BJ (cell line): Measurements from ENCODE around the gene CDHR4. TPM values are rescaled to one million over a fixed set of nuclear protein-coding genes. Genes with fewer than 3 reads are reported as not detected.
A peak's percentile ranks its signal among the peaks of the same experiment; 100 is the strongest.

Experiments
- CTCF ChIA-PET: fragments of 350-600 bp; formaldehyde crosslinking; extraction: SDS; loops from one replicate; lab custom pipeline; 2021; ENCODE audit warnings: antibody characterized with exemption, inconsistent platforms; lab: Yijun Ruan, JAX
- POLR2A ChIA-PET: fragments of 300-600 bp; sonication (Branson Sonifier 250); formaldehyde crosslinking; extraction: SDS; loops from one replicate; lab custom pipeline; 2021; ENCODE audit warnings: antibody characterized with exemption; lab: Charles Lee
- DNase-seq: peaks from one replicate; pipeline ENCODE4 v3.0.0-alpha.2; 2011; ENCODE audit warnings: low read depth
- H3K27me3 ChIP-seq: 2 replicates; pipeline ENCODE4 v1.6.0; 2011; ENCODE audit warnings: low read length; ENCODE audit not compliant: control insufficient read depth, insufficient read depth
- H3K36me3 ChIP-seq: 2 replicates; pipeline ENCODE4 v1.5.1; 2011; ENCODE audit warnings: low read length; ENCODE audit not compliant: control insufficient read depth, insufficient read depth
- H3K4me3 ChIP-seq: 2 replicates; pipeline ENCODE4 v1.5.1; 2011; ENCODE audit warnings: low read depth, mild to moderate bottlenecking, control low read depth, low read length
- polyA plus RNA-seq: library from polyadenylated mRNA; depleted of rRNA; stranded (reverse); fragments of >200 nt; gene quantifications from 2 replicates; pipeline ENCODE4 v1.2.3, GENCODE V29; 2011
- TF ChIP-seq, protein P1 (sequence below): IDR thresholded peaks from 2 replicates; pipeline ENCODE4 v1.5.1; 2011; ENCODE audit warnings: low read depth, mild to moderate bottlenecking, control low read depth, inconsistent platforms, low read length, moderate library complexity; ENCODE audit not compliant: insufficient read depth

The CDHR4 gene
- polyA plus RNA-seq, 1 experiment: not detected

DNA sequence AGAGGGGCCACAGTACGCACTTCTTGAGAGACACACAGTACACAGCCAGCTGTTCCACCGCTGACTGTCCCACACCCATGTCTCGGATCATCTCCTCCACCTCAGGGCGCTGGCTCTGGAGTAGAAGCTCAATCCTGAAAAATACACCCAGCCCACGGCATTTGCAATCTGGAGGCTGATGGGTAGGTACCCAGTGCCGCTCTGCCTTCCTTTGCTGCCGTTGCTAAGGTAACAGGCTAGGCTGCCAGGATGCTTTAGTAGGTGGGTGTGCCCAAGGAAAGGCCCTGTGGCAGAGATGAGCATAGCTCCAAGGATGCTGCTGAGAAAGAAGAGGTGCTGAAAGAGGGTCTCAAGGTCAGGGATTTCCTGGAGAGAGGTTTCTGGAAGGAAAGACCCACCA lies 42.1 kb upstream of the CDHR4 start:
- DNase-seq: no peak
- ChIA-PET POLR2A (no interaction called here), CTCF (interaction anchor here (0.7 to 12.2 kb wide), 6 partner anchors 10 to 64 kb away, joined by 3 to 287 read pairs (median 6); partner anchors contain the start of genes CDHR4 and INKA1)
- Histone ChIP-seq H3K27me3 (no peaks in the 10 kb centered on the region), H3K4me3 (no peak overlapping the region), H3K36me3 (no peaks in the 10 kb centered on the region; the same call in 1 of the 2 replicates)
- TF ChIP-seq, protein P1, sequence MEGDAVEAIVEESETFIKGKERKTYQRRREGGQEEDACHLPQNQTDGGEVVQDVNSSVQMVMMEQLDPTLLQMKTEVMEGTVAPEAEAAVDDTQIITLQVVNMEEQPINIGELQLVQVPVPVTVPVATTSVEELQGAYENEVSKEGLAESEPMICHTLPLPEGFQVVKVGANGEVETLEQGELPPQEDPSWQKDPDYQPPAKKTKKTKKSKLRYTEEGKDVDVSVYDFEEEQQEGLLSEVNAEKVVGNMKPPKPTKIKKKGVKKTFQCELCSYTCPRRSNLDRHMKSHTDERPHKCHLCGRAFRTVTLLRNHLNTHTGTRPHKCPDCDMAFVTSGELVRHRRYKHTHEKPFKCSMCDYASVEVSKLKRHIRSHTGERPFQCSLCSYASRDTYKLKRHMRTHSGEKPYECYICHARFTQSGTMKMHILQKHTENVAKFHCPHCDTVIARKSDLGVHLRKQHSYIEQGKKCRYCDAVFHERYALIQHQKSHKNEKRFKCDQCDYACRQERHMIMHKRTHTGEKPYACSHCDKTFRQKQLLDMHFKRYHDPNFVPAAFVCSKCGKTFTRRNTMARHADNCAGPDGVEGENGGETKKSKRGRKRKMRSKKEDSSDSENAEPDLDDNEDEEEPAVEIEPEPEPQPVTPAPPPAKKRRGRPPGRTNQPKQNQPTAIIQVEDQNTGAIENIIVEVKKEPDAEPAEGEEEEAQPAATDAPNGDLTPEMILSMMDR: no peak

DNA sequence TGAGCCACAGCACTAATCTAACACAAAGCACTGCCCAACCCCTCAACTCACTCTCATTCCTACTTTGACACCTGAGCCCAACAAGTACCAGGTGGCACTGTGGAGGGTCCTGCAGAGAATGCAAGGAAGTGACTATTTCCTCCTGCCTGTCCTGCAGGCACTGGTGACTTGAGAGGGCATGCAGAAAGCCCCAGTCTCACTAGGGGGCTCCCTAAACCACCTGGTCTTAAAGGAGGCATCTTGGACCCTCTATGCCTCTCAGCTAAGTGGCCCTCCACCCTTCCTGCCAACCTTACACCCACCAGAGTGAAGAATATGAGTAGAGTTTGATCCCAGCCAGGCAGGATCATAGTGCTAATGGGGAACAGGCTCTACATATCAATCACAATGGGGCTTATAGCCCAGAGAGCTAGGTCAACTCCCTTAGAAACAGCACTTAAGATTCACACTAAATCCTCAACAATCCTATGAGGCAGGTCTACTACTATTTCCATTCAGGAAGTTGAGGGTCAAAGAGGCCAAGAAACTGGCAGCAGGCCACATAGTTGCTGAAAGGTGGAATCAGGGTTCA lies 41.5 kb upstream of the CDHR4 start:
- ChIA-PET POLR2A (no interaction called here), CTCF (interaction anchor here (0.7 to 12.2 kb wide), 10 partner anchors 8 to 139 kb away, joined by 3 to 287 read pairs (median 6); partner anchors contain the start of genes CAMKV, CDHR4 and INKA1)
- Histone ChIP-seq H3K36me3 (no peaks in the 10 kb centered on the region; the same call in none of the 2 replicates), H3K27me3 (no peaks in the 10 kb centered on the region), H3K4me3 (no peak overlapping the region)
- TF ChIP-seq, protein P1: peak; percentile 47; the same call in 1 of the 2 replicates
- DNase-seq: no peak

DNA sequence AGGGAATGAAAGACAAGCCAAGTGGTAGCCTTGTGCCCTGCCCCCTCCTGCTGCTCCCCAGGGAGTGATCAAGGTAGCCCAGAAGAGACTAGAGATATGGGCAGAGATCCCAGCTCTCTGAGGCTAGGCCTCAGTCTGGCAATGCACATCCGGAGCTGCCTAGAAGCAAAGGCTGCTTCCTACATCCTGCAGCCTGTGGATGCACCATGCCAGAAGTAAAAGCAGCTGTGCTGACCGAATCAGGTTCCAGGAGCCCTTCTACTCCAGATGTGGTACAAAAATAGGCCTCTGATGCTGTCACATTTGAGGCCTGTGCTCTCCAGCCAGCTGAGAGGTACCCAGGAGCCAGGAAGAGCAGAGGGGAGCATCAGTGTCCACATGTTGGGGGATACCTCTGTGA lies 40.7 kb upstream of the CDHR4 start:
- H3K27me3 ChIP-seq: no peaks in the 10 kb centered on the region
- no peaks in the 10 kb centered on the region; the same call in none of the 2 replicates for H3K36me3 ChIP-seq
- CTCF ChIA-PET: interaction anchor here (0.7 to 12.2 kb wide), 12 partner anchors 9 to 301 kb away, joined by 3 to 287 read pairs (median 10); partner anchors contain the start of genes CAMKV, CDHR4, INKA1 and UBA7
- DNase-seq: no peak
- POLR2A ChIA-PET: no interaction called here
- TF ChIP-seq, protein P1: no peak
- H3K4me3 ChIP-seq: no peak overlapping the region

DNA sequence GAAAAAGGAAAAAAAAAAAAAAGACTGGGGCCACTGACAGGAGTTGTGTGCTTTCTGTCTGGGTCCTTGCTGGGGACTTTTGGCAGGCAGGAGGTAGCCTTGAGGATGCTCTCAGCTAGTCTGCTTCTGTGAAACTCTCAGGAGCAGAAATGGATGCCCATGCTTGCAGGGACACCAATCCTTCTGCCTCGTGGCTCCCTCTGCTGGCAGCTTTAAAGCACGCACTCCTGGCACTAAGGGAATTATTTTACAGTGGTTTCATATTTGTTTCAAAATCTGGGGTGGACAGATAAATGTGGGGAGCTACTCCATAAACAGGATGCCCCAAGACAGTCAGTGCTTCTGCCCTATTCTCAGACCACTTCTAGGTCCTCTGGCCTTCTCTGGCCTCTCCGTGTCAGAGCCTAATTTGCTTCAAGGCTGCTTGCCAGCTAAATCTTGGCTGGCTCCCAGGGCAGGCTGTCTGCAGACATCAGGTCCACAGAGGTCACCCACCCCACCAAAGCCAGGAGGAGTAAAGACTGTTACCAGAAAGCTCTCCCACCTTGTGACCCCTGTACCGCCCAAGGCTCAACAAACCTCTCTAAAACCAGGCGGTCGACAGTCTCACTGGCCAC lies 39.6 kb upstream of the CDHR4 start:
- CTCF ChIA-PET: interaction anchor here (0.7 to 12.2 kb wide), 32 partner anchors 8 to 317 kb away, joined by 3 to 287 read pairs (median 4); partner anchors contain the start of genes AMIGO3, CAMKV, CDHR4 and INKA1
- no peaks in the 10 kb centered on the region for H3K27me3 ChIP-seq
- TF ChIP-seq, protein P1: peak; percentile 89
- no peak overlapping the region for H3K4me3 ChIP-seq
- H3K36me3 ChIP-seq: no peaks in the 10 kb centered on the region; the same call in none of the 2 replicates
- POLR2A ChIA-PET: no interaction called here
- DNase-seq: peak; percentile 16

DNA sequence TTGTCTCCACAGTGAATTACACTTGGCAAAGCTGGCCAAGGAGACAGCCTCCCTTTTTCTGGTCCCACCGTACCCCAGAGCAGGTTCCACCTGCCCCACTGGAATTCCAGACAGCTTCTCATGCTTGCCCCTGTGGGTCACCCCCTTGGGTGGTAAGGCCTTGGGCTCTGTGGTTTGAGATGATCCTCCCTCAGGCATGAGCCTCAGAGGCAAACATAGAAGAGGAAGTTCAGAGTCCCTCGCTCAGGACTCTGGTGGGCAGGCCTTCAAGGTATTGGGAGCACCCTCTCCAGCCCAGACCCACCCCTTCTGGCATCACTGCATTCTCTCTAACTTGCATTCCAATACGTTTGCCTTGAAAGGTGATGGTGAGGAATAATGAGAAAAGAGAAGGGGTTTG lies 31.7 kb upstream of the CDHR4 start:
- H3K36me3 ChIP-seq: peaks cover 5% of the 10 kb centered on the region
- no peak overlapping the region for H3K4me3 ChIP-seq
- CTCF ChIA-PET: interaction anchor here (0.6 to 12.2 kb wide), 4 partner anchors 8 to 26 kb away, joined by 3 to 287 read pairs (median 12); partner anchors contain the start of genes CDHR4 and INKA1
- TF ChIP-seq, protein P1: no peak
- H3K27me3 ChIP-seq: no peaks in the 10 kb centered on the region
- DNase-seq: no peak
- POLR2A ChIA-PET: no interaction called here
